Thyroid gland (tissue), 4 donors: ENCODE data around the gene BICRA. TPM values are rescaled to one million over a fixed set of nuclear protein-coding genes. Genes with fewer than 3 reads are reported as not detected.

Experiments
- DNase-seq, 2 donors: peaks; one replicate each; pipeline ENCODE4 v3.0.0-alpha.2; 2019
- H3K27ac ChIP-seq, 3 donors: fragments of 200-600 bp; sonication (generic); 1 replicate in 2 of 3; 2 replicates in 1 of 3; pipeline ENCODE4 v1.5.1; 2016 to 2019; ENCODE audit warnings: mild to moderate bottlenecking in 1 of 3, moderate library complexity in 1 of 3
- H3K27me3 ChIP-seq: fragments of 200-600 bp; sonication (generic); one replicate; pipeline ENCODE4 v1.5.1; 2019
- H3K36me3 ChIP-seq, 2 donors: fragments of 200-600 bp; sonication (generic); one replicate each; pipeline ENCODE4 v1.5.1; 2016 to 2019
- H3K4me1 ChIP-seq, 2 donors: fragments of 200-600 bp; sonication (generic); one replicate each; pipeline ENCODE4 v1.5.1; 2017 to 2019
- H3K4me3 ChIP-seq, 3 donors: fragments of 200-600 bp; sonication (generic); replicated peaks in 1 of 3; 1 replicate in 2 of 3; 2 replicates in 1 of 3; pipeline ENCODE4 v1.5.1; 2016; ENCODE audit warnings: mild to moderate bottlenecking in 1 of 3
- H3K9me3 ChIP-seq: fragments of 200-600 bp; sonication (generic); one replicate; pipeline ENCODE4 v1.5.1; 2017
- POLR2A ChIP-seq, 2 donors: fragments of 450-650 bp; IDR thresholded peaks; one replicate each; pipeline ENCODE4 v1.6.1; 2017; ENCODE audit warnings: antibody characterized with exemption in 2 of 2, mild to moderate bottlenecking in 2 of 2, moderate library complexity in 1 of 2
- WGBS, 2 donors: methylation state at CpG; one replicate each; pipeline ENCODE4 v1.1.5; 2017; 5-methylcytosine and 5-hydroxymethylcytosine counted together
- intact Hi-C: fragments of 100-400 bp; cut with DNase I; formaldehyde crosslinking; loops from one replicate; pipeline ENCODE4 v1.15.1; 2023
- total RNA-seq, 4 donors: library from RNA; depleted of rRNA; stranded (reverse); fragments of >200 nt; gene quantifications; one replicate each; pipeline ENCODE4 v1.2.3, GENCODE V29; 2016
- TF ChIP-seq, protein P1 (sequence below), 6 experiments: fragments of 200-600 bp in 3 of 6; fragments of 450-650 bp in 3 of 6; sonication (generic) in 3 of 6; IDR thresholded peaks; one replicate each; pipeline ENCODE4 v1.5.1; 2016 to 2019; ENCODE audit warnings: antibody characterized with exemption in 6 of 6, mild to moderate bottlenecking in 2 of 6, inconsistent platforms in 1 of 6, moderate library complexity in 1 of 6

The BICRA gene
- total RNA-seq, 4 donors from 2014 or later: 5.8 to 15.2 (median 13.2) TPM

DNA sequence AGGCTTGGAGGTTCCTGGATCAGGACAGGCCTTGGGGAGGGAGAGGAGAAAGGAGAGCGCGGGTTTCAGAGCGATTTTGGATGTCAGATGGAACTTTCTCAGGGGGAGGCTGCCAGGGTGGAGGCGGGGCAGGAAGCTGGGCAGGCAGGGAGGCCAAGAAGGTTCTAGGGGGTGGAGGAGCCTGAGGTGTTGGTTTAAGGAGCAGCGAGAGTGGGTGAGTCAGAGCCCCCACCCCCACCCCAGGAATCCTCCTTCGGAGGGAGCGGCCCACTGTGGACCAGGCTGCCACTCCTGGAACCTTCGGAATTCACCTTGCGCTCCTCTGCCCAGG is 120.5 kb downstream of the BICRA start:
- intact Hi-C loops: no loop called here
- Histone ChIP-seq H3K36me3 (peaks cover 0 to 6% of the 10 kb centered on the region in 2 donors), H3K27ac (peak overlapping the region; percentile 70 to 95 (median 82)), H3K4me1 (peaks cover 14 to 24% of the 10 kb centered on the region in 2 donors), H3K4me3 (peak overlapping the region in 1 of 3 donors; percentile 4), H3K27me3 (no peaks in the 10 kb centered on the region), H3K9me3 (no peaks in the 10 kb centered on the region)
- peak; percentile 85 to 89 for DNase-seq
- 8 to 12% methylated on average over 9 of the region's 9 CpGs for WGBS, 2 donors
- TF ChIP-seq, protein P1, sequence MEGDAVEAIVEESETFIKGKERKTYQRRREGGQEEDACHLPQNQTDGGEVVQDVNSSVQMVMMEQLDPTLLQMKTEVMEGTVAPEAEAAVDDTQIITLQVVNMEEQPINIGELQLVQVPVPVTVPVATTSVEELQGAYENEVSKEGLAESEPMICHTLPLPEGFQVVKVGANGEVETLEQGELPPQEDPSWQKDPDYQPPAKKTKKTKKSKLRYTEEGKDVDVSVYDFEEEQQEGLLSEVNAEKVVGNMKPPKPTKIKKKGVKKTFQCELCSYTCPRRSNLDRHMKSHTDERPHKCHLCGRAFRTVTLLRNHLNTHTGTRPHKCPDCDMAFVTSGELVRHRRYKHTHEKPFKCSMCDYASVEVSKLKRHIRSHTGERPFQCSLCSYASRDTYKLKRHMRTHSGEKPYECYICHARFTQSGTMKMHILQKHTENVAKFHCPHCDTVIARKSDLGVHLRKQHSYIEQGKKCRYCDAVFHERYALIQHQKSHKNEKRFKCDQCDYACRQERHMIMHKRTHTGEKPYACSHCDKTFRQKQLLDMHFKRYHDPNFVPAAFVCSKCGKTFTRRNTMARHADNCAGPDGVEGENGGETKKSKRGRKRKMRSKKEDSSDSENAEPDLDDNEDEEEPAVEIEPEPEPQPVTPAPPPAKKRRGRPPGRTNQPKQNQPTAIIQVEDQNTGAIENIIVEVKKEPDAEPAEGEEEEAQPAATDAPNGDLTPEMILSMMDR (IDR thresholded peaks at IDR 0.05): no peak
- TF ChIP-seq POLR2A (IDR thresholded peaks at IDR 0.05): peak in 1 of 2 donors; percentile 39

DNA sequence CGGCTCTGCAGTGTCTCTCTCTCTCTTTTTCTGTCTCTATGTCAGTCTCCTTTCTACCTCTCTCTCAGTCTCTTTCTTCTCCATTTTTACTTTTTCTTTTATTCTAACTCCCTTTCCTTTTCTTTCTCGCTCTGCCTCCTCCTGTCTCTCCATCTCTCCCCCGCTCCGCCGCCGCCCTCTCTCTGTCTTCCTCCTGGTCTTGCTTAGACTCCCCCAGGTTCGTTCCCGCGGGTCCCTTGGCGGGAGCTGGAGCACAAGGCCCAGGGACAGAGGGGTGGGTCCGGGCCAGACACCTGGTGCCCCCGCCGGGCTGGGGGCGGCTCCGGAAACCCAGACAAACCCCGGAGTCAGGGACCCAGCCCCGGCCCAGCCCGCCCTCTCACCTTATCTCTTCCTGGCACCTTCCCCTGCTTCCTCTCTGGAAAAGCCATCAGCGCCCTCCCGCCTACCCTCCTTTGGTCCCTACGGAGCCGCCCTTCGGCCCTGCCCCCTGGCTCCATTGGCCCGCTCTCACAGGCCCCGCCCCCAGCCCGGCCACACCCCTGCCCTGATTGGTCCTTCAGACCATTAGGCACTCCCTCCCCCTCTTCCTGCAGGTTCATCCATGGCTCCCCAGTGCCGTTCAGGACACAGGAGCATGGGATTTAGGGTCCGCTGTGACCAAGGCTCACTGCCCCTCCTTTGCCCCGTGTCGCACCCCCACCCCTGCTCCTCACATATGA is 121.0 kb downstream of the BICRA start:
- no peaks in the 10 kb centered on the region for H3K9me3 ChIP-seq

DNA sequence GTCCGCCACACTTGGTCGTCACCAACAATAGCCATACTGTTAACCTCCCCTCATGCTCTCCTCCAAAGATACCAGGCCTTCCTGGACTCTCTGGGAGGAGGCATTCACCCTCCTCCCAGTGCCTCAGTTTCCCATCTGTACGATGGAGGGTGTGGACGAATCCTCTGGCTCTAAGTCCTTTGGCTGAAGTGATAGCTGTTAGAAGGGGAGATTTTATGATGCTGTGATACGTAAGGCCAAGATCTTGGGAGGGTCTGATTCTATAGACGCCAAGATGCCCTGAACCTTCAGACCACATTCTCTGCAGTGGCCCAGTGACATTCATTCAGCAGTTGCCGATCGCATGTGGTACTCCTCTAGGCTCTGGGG is 121.6 kb downstream of the BICRA start:
- Histone ChIP-seq H3K9me3 (no peaks in the 10 kb centered on the region), H3K36me3 (peaks cover 0 to 6% of the 10 kb centered on the region in 2 donors), H3K4me1 (peaks cover 14 to 24% of the 10 kb centered on the region in 2 donors), H3K27me3 (no peaks in the 10 kb centered on the region), H3K27ac (peak overlapping the region; percentile 70 to 95 (median 82)), H3K4me3 (no peak overlapping the region)
- TF ChIP-seq POLR2A (IDR thresholded peaks at IDR 0.05): no peak
- TF ChIP-seq, protein P1 (IDR thresholded peaks at IDR 0.05): no peak
- 91 to 95% methylated on average over 8 of the region's 8 CpGs for WGBS, 2 donors
- no peak for DNase-seq
- intact Hi-C loops: no loop called here

More for the DNA sequence above, 121.0 kb downstream of the BICRA start:
- peak overlapping the region in 1 of 3 donors; percentile 4 for H3K4me3 ChIP-seq
- peak overlapping the region; percentile 70 to 95 (median 82) for H3K27ac ChIP-seq
- H3K36me3 ChIP-seq: peaks cover 0 to 6% of the 10 kb centered on the region in 2 donors
- no peaks in the 10 kb centered on the region for H3K27me3 ChIP-seq
- TF ChIP-seq, protein P1 (IDR thresholded peaks at IDR 0.05): no peak
- TF ChIP-seq POLR2A (IDR thresholded peaks at IDR 0.05): no peak
- WGBS, 2 donors: 25 to 26% methylated on average over 28 to 30 of the region's 30 CpGs
- DNase-seq: peak; percentile 78 to 80
- peaks cover 14 to 24% of the 10 kb centered on the region in 2 donors for H3K4me1 ChIP-seq
- intact Hi-C loops: no loop called here

DNA sequence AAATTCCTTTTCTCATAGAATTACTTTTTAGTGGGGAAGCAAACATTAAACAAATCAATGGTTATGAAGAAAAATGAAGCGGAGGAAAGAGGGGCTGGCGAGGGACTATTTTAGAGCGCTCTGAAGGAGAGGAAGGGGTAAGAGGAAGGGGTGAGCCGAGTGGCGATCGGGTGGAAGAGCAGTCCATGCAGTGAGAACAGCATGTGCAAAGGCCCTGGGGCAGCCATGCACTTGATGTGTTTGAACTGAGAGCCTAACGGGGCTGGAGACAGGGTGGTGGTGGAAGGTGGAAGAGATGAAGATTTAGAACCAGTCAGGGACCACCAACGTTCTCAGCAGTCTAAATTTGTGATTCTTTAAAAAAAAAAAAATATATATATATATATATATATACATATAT is 122.0 kb downstream of the BICRA start:
- Histone ChIP-seq H3K9me3 (no peaks in the 10 kb centered on the region), H3K27ac (peak overlapping the region in 1 of 3 donors; percentile 95), H3K36me3 (peaks cover 0 to 6% of the 10 kb centered on the region in 2 donors), H3K4me1 (peaks cover 14 to 24% of the 10 kb centered on the region in 2 donors), H3K4me3 (no peak overlapping the region), H3K27me3 (no peaks in the 10 kb centered on the region)
- no peak for DNase-seq
- TF ChIP-seq POLR2A (IDR thresholded peaks at IDR 0.05): no peak
- TF ChIP-seq, protein P1 (IDR thresholded peaks at IDR 0.05): no peak
- WGBS, 2 donors: 94 to 96% methylated on average over 8 of the region's 8 CpGs
- intact Hi-C loops: no loop called here

DNA sequence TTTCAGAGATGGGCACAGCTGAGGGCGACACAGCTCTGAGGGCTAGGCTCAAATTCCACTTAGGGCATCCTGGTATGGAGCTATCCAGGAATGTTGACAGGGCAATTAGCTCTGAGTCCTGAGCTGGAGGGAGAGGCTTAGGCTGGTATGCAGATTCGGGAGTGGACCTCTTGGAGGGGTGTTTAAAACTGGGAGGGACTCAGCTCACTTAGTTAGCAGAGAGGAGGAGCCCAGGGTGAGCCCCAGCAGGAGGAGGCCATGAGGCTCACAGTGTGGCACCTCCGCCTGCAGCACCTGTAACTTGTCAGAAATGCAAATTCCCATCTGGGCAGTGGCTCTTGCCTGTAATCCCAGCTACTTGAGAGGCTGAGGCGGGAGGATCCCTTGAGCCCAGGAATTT is 126.2 kb downstream of the BICRA start:
- Histone ChIP-seq H3K4me3 (no peak overlapping the region), H3K27me3 (no peaks in the 10 kb centered on the region), H3K4me1 (peaks cover 0 to 3% of the 10 kb centered on the region in 2 donors), H3K36me3 (peaks cover 0 to 6% of the 10 kb centered on the region in 2 donors), H3K9me3 (no peaks in the 10 kb centered on the region), H3K27ac (no peak overlapping the region)
- WGBS, 2 donors: 83 to 90% methylated on average over 3 to 4 of the region's 4 CpGs
- TF ChIP-seq, protein P1 (IDR thresholded peaks at IDR 0.05): no peak
- no peak for TF ChIP-seq POLR2A (IDR thresholded peaks at IDR 0.05)
- intact Hi-C loops: no loop called here
- no peak for DNase-seq
